ENCODE measurements around the gene GSG1L.
A peak's percentile ranks its signal among the peaks of the same experiment; 100 is the strongest.

Gene GSG1L

DNA sequence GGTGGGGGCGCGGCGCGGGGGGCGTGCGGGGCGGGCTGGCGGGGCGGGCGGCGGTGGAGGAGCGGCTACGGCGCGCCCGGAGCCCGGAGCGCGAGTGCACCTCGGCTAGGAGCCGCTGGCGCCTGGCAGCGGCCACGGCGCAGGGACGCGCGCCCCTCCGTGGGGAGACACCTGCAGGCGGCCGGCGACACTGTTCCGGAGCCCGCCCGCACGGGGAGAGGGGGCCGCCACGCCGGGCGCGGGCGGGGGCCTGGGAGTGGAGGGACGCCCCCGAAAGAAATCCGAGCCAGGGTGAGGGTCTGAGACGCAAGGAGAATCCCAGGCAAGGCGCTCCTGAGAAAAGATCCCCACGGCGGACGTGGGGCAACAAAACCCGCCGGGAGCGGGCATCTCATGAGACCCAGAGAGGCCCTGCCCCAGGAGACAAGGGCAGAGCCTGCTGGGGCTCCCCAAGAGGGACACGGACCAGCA is at the start of gene GSG1L:
Gene GSG1L, minus strand, starts transcription at position 124 of the 471 bp plus-strand sequence. CDS start 290 bp downstream, outside the sequence.
- peak; percentile 0 for DNase-seq

DNA sequence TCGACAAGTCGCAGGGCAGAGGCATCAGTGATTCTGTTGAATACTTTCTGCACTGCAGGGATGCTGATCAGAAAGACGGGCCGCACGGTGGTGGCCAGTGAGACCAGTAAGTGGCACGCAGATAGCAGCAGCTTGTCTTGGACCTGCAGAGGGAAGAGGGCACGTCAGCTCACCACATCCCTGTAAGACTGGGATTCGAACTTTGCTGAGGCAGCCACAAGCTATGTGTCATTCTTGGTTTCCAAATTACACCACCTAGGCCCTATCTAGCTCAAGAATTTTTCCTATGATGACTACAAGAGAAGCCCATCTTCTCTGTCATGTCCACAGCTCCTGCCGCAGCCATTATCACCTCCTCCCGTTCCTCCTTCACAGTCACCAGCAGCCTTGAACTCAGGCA is 49.4 kb upstream of the GSG1L start:
- DNase-seq: no peak

DNA sequence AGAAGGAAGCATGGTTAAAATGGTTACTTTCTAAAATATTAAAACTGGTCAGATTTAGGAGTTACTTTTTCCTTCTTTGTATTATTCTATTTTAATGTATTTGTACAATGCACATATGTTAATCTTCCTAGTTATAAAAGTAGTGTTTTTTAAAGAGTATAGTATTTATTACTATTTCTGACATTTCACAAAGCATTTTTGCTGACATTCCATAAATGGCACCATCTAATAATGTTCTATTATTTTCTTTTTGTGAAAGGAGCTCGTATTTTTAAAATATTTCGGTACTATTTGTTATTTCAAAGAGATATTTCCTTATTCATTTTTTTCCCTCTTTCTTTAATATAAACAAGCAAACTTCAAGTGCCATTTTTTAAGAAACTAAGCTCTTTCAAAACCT is 47.5 kb upstream of the GSG1L start:
- DNase-seq: no peak

DNA sequence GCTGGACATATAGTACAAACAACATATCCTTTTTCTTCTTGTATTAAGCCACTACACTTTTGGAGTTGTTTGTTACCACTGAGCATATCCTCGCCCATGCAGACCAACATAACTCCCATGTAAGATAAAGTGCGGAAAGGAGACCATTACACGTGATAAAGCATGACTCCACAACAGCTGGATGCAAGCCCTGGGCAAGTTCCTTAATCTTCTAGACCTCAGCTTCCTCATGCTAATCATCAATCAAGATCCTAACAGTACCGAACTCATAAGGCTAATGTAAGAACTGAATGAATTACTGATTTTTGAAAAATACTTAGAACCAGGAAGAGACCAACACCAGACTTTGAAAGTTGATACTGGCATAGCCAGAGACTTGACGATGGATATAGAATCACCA is 47.0 kb upstream of the GSG1L start:
- DNase-seq: no peak

DNA sequence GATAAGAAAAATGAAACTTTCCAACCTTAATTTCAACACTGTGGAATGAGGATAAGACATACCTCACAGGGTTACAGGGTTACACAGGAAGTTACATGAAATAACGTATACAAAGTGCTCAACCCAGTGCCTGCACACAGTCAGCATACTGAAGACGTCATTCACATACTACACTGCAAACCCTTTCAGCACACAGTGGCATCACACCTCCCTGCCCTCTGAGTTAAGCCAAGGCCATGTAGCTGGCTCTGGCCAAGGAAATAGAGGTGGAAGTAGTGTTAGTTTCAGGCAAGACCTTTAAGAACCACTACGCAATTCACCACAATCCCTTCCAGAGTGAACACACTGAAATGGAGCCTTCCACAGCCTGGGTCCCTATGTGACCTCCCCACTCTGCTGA is 46.6 kb upstream of the GSG1L start:
- DNase-seq: no peak

DNA sequence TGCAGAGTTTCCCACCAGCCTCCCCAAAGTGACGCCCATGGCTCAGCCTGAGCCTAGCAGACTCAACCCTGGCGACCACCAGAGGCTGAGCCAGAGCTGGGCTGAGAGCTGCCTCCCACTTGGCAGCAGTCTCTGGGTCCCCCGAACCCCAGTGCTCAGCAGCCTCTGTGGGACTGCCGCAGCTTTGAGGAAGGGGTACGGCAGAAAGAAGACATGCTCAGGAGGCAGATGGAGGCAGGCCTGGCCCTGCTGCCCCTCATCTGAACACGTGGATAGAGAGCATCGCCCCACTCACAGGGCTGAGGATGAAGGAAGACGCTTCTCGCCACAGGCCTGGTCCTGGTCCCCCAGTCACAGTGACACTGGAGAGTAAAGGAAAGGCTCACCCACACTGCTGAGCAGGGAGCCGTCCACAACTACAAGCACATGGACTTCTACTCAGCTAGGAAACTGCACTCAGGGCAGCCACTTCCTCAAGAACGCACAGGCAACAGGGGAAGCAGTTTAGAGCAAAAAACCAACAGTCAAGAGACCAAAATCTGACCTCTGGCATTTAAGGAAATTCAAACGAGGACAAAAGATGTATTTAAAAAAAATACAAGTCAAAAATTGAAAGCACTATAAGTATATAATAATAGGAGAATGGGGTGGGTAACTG is 45.2 kb upstream of the GSG1L start:
- no peak for DNase-seq

DNA sequence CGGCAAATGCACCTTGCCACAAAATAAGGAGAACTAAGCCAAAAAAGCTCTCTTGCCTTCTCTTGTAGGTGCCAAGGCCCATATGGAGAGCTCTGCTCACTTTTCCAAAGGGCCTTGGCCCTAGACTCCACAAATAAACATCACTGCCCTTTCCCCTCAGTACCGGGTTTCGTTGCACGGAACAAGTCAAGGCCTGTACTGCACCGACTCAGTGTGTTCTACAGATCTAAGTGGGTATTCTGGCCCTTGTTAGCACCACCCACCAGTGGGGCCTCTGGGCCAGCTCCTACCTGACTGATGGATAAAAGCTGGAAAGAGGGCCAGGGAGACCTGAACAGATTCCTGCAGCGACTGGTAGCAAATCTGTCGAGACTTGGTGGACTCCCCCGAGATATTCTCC is 43.7 kb upstream of the GSG1L start:
- no peak for DNase-seq

DNA sequence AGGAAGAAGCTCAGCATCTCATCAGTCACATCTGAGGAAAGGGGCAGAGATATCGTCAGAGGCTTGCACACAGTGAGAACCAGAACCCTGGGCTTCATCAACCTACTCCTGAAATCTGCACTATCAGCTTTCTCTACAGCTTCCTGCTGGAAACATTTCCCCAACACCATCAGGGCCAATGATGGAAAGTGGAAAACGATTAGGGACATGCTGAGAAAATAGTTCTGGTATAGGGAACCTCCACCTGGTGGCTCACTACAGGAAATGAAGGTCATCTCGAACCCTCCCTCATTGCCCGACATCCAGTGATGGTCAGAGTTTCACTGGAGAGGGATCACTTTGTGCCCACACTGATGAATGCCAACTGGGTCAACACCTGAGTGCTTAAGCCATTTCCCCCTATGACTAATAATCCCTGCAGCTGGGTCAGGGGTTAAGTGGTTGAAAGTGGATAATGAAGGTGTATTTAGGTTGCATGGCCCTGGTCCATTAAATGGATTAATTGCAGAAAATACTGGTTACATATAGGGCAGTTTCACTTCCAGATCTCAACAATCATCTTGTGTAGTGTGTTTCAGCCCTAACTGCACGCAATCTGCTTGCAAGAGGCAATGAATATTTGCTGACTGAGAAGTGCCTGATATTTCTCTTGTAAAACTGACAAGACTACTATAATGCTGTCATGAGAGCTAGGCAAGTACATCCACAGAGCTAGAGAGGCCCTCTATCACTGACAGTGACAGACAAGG is 43.1 kb upstream of the GSG1L start:
- no peak for DNase-seq

DNA sequence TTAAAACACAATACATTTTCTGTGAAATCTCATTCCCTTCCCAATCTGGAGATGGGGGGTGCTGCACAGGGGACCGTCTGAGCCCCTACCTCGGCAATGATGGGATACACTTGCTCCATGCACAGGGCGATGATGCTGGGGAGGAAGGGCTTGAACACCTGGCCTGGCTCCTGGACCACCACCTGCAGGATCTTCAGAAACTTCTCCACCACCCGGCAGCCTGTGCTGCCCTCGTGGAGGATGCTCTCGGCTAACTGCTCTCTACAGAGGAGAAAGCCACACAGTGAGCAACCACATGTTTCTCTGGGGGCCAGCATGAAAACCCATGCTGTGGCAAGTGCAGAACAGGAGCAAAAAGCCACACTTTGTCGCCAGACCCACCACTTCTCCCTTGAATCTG is 42.4 kb upstream of the GSG1L start:
- no peak for DNase-seq

DNA sequence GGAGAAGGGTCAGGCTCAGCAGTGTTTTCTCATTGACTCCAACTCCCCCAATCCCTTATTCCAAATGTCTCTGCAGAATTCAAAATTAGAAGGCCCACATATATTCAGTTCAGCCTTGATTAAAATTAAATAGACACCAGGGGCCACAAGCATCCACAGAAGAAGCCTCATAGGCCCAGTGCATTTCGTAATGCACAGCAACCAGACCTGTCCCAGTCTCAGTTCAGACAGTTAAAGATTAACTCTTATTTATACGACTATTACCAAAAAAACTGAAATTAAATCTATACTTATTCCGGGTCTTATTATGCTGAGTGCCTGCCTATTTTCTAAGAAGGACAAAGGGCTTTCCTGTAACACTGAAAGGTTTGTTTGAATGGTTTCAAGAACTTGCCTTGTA is 41.8 kb upstream of the GSG1L start:
- DNase-seq: no peak

DNA sequence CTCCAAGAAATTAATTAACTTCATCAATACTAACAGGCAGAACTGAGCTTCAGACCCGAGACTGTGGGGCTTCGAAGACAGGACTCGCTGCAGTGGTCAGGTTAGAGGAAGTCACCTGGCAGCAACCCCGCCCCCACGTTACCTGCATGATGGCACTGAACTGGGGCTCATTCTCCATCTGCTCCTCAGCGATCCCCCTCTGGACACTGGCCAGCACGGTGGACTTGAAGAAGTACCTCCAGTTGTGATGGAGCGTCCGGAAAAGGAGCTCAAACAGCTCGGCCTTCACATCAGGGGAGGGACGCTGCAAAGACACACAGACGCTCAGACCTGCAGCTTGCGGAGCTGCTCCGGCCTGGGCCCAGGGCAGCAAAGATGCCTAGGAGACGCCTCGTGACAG is 40.9 kb upstream of the GSG1L start:
- DNase-seq: no peak

DNA sequence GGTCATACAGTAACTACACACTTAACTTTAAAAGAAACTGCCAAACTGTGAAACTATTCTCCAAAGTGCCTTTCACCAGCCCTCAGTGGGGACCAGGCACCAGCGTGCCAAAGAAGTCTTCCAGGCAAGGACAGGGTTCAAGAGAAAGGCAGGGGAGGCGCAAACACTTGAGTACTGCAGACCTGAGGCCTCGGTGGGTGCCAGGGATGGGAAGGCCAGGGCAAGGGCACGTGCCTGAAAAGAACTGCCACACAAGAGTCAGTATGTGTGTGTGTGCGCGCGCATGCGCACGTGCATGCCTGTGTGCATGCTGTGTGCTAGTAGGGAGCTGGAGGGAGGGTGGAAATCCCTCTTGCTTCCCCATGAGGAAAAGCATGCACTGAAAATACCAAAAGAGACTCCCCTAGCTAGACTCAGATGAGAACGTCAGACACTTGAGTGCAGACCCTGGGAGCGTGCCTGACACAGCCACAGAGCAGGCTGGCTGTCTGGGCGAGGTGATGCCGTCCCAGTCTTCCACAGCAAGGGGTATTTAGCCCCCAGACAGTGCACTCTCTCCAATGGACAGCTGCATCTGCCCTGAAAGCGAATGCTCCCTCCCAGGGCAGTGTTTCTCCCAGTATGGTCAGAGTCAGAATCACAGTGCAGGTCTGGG is 40.1 kb upstream of the GSG1L start:
- DNase-seq: no peak

DNA sequence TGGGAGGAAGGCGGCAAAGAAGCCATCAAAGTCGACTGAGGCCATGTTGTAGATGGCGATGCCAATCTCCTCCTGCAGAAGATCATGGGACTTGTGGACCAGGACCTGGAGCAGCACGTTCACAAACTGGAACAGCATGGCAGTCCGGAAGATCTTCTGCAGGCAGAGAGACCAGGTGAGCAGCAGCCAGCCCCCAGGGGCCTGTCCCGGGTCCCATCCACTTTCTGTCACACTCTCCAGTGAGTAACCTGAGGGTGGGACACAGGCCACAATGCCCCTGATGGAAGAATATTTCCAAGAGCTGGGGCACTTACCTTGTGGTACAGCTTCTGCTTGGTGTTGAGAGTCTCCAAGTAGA is 38.0 kb upstream of the GSG1L start:
- no peak for DNase-seq

DNA sequence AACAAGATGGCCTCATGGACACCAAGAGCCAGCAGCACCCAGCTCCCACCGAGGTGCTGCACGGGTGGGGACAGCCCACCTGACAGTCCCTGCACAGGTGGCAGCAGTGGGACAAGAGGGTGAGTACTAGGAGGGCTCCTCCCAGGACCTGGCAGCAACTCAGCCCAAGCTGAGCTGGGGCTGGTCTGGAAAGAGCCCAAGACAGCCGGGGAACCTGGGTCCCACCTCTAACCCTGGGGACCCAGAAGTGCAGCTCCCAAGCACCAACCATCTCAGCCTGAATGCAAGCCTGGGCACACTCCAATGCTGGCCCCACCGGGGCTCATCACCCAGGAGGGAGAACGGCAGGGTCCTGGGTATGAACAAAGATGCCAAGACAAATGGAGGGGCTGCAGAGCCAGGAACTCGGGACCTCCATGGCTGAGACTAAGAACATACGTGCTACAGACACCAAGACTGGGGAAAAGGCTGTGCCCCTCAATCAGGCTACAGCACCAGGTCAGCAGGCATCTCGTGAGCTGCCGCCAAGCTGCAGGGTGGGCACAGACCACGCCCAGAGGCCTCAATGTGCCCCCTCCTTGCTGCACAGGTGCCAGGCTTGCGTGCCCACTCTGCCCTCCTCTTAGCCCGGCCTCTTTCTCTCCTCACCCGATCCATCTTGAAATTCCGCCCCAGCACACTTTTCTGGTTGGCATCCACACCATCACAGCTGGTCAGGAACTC is 37.5 kb upstream of the GSG1L start:
- no peak for DNase-seq

DNA sequence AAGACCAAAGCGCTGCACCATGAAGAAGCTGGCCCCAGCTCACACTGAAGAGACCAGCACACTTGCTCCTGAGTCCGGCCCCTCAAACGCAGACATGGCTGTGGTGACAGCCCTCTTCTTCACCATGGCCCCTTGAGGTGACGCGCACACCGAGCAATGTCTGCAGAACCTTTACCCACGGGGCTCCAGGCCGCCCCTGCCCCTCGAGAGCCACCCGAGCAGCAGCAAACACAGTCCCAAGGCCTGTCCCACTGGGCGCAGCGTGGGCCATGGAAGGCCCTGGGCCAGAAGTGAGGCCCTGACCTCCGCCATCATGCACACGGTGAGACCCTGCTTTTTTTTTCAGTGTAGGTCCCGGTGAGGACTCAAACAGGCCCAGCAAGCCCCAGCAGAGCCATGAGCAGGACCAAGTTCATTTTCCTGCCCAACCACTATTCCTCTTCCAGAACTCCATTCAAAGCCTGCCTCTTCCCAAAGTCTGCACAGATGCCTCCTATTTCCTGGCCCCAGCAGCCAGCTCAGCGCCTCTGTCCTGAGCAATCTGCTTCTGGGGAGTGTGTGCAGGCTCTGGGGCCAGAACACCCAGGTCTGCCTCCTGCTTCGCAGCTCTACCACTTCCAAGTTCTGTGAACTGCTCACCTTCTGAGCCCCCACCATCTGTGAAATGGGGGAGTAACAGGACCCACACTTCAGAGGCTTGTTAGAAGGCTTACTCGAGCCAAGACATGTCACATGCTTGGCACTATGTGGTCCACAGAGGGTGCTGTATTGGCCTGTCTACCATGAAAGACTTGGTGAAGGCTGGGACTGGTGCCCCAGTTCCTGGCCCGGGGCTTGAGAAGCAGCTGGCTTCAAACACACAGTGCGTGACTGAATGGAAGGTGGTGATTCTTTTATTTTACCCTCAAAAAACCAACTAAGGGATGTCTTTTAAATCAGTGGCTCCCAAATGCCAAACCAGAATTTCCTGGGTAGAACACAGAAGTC is 35.7 kb upstream of the GSG1L start:
- no peak for DNase-seq

DNA sequence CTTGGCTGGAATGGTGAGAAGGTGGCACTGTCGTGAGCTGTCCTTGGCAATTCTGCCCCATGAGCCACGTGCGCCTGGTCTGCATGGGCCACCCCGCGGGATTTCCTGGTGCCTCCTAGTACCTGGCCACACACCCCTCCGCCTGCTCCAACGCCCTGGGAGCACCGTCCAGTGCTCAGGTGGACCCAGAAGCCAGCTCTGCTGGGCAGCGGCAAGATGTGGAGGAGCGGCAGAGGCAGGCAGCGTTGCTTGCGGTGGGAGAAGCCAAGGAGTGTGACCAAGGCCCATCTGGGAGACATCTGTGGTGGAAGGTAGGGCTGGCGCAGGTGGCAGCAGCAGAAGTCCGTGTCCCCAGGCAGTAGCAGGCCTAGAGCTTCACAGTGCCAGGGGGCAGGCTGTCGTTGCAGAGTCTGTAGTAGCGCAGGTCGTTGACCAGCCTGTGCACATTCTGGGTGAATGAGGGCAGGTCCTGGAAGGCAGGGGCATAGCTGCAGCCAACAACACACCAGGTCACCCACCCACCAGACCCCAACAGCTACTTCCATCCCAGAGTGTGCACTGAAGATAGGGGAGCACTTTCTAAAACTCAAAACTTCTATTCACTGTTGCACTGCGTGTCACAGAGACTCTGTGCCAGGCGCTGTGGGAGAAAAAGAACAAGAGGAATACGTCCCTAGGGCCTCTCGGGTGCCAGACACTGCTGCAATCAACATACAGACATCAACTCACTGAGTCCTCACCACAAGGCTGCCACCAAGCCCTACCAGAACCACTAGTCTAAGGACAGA is 34.9 kb upstream of the GSG1L start:
- DNase-seq: no peak

DNA sequence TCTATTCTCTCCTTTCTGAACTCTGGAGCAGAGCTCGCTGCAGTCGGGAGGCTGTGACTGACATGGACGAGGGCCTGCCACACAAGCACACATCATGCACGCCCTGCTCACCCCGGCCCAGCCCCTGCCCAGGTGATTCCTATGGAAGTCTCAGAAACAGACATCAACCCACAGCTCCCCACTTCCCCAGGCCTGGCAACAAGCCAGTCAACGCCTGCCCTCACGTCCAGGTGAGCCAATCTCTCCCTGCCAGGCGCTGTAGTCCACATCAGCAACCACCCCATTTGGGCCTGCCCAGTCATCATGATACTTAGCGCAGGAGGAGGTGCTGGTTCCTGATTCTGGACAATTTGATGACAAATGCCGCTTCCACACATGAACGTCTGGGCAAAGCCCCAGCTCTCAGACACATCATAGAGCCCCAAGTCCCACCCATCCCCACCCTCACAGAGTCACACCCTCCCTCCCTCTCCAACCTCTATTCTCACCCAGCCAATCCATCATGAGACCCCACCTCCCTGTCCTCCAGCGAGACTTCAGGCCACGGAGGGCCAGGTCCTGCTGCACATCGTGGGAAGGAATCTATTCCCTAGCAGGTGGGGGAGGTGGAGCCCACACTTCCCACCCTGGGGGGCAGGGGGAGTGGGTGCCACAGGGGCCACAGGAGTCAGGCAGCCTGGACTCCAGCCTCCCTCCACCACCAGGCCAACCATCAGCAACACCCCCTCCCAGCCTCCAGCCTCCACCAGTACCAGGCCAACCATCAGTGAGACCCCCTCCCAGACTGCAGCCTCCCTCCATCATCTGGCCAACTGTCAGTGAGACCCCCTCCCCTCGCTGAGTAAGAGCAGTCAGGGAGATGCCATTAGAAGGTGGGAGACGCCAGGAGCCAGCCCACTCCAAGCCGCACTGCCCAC is 33.7 kb upstream of the GSG1L start:
- no peak for DNase-seq

DNA sequence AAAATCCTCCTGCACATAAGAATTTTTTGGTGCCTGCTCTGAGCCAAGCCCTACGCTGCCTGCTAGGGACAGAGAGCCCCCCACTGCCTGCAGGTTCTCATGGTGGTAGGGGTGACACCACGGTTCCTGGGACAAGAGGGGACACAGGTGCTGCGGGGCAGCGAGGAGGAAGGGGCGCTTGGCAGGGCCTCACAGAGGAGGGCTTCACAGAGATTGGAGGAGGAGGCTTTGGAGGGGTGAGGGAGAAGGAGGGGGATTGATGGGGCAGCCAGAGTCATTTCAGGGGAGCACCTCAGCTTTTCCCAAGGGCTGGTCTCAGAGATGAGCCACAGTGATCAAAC is 29.8 kb upstream of the GSG1L start:
- DNase-seq: no peak

DNA sequence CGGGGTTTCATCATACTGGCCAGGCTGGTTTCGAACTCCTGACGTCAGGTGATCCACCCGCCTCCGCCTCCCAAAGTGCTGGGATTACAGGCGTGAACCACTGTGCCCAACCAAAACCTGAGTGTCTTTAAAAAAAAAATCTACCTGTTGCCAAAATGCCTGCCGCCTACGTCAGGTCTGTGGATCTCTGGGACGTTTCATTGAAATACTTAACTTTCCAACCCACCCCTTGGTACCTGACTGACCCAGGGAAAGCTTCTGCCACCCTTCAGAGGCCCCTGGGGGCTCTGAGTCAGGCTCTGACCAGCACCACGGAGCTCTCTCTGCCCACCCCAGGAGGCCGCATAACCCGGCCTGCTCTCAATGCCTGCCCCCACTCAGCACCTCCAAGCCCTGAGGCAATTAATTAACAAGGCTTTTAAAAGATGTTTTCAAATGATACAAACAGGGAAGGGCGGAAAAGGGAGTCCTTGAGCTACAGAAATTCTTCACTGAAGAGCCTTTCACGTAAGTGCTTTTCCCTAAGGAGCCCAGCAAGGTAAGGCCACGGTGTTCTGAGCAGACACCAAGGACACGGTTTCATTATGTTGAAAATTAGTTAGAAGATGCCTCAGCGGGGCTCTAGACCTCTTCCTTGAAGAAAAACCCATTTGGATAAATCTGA is 29.3 kb upstream of the GSG1L start:
- no peak for DNase-seq

DNA sequence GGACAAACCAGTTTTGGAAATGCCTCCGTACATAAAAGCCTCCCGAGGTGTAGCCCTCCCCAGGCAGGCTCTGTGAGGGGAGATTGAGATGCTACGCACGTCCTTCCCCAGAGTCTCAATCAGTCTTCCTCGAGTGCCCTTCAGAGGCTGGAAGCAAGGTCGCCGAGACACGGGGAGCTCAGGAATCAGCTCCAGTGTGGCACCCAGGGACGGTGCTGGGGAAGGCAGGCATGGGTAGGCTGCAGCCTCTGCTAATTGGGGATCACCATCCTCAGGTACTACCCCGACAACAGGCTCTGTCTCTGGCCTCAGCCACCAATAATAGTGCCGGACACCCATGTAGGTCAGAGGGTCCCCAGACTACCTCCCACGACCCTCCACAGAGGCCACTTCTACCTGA is 28.1 kb upstream of the GSG1L start:
- DNase-seq: no peak
